Neural cell (in vitro differentiated cells): ENCODE results near the gene L1CAM. TPM values are rescaled to one million over a fixed set of nuclear protein-coding genes. Genes with fewer than 3 reads are reported as not detected.

Experiments used
- H2AFZ ChIP-seq: fragments of 200-600, 300-800 bp; sonication (generic), shearing (Covaris generic); 2 replicates; pipeline ENCODE4 v1.6.0; 2014; ENCODE audit warnings: low read depth, mild to moderate bottlenecking, antibody characterized with exemption, low read length, moderate library complexity
- H3F3A ChIP-seq: fragments of 200-600 bp; shearing (Covaris generic); 2 replicates; pipeline ENCODE4 v1.6.1; 2016; ENCODE audit warnings: mild to moderate bottlenecking, moderate library complexity, mixed read lengths, antibody characterized with exemption, low read length; ENCODE audit not compliant: insufficient read depth, poor library complexity, severe bottlenecking
- H3K27ac ChIP-seq: fragments of 200-600, 300-800 bp; sonication (generic), shearing (Covaris generic); 2 replicates; pipeline ENCODE4 v1.5.1; 2014; ENCODE audit warnings: mild to moderate bottlenecking, low read length, moderate library complexity
- H3K27me3 ChIP-seq: fragments of 300-800, 200-600 bp; sonication (generic), shearing (Covaris generic); 2 replicates; pipeline ENCODE4 v1.6.0; 2014; ENCODE audit warnings: mild to moderate bottlenecking, low read depth, low read length, moderate library complexity; ENCODE audit not compliant: insufficient read depth
- H3K36me3 ChIP-seq: fragments of 300-800, 200-600 bp; sonication (generic), shearing (Covaris generic); 2 replicates; pipeline ENCODE4 v1.5.1; 2014; ENCODE audit warnings: mild to moderate bottlenecking, antibody characterized with exemption, low read length, moderate library complexity; ENCODE audit not compliant: insufficient read depth
- H3K4me2 ChIP-seq: fragments of 300-800, 200-600 bp; sonication (generic), shearing (Covaris generic); 2 replicates; pipeline ENCODE4 v1.6.0; 2014; ENCODE audit warnings: mild to moderate bottlenecking, low read length
- H3K4me3 ChIP-seq: fragments of 300-800, 200-600 bp; sonication (generic), shearing (Covaris generic); 2 replicates; pipeline ENCODE4 v1.5.1; 2014; ENCODE audit warnings: mild to moderate bottlenecking, low read length, moderate library complexity
- H3K79me2 ChIP-seq: fragments of 200-600 bp; shearing (Covaris generic); replicated peaks from 2 replicates; pipeline ENCODE4 v1.6.0; 2014; ENCODE audit warnings: mild to moderate bottlenecking, low read length, moderate library complexity; ENCODE audit not compliant: insufficient read depth
- H3K9ac ChIP-seq: fragments of 300-800, 200-600 bp; sonication (generic), shearing (Covaris generic); 2 replicates; pipeline ENCODE4 v1.6.1; 2016; ENCODE audit warnings: mild to moderate bottlenecking, low read length, mixed read lengths
- H3K9me2 ChIP-seq: fragments of 200-600 bp; shearing (Covaris generic); 2 replicates; pipeline ENCODE4 v1.6.1; 2016; ENCODE audit warnings: mild to moderate bottlenecking, low read length, mixed read lengths; ENCODE audit not compliant: insufficient read depth
- H3K9me3 ChIP-seq: fragments of 200-600, 300-800 bp; sonication (generic), shearing (Covaris generic); 2 replicates; pipeline ENCODE4 v1.6.1; 2016; ENCODE audit warnings: mild to moderate bottlenecking, mixed run types, low read length, moderate library complexity, mixed read lengths
- H4K20me1 ChIP-seq: fragments of 200-600 bp; shearing (Covaris generic); 2 replicates; pipeline ENCODE4 v1.6.1; 2016; ENCODE audit warnings: mild to moderate bottlenecking, mixed run types; ENCODE audit not compliant: insufficient read depth
- CTCF ChIP-seq: fragments of 450-650 bp; IDR thresholded peaks from 2 replicates; pipeline ENCODE4 v1.5.1; 2014; ENCODE audit warnings: antibody characterized with exemption, mild to moderate bottlenecking, moderate library complexity; ENCODE audit not compliant: poor library complexity, severe bottlenecking
- EP300 ChIP-seq: fragments of 450-650 bp; conservative IDR thresholded peaks from 2 replicates; pipeline ENCODE4 v1.6.1; 2014; ENCODE audit warnings: antibody characterized with exemption, mild to moderate bottlenecking, moderate library complexity; ENCODE audit not compliant: poor library complexity, severe bottlenecking
- EZH2 ChIP-seq: fragments of 200-600, 300-800 bp; shearing (Covaris generic), sonication (generic); IDR thresholded peaks from 2 replicates; pipeline ENCODE4 v1.6.1; 2014; ENCODE audit warnings: antibody characterized with exemption, low read length, borderline replicate concordance, mild to moderate bottlenecking; ENCODE audit not compliant: insufficient read depth, poor library complexity, severe bottlenecking
- MXI1 ChIP-seq: fragments of 450-650 bp; conservative IDR thresholded peaks from 2 replicates; pipeline ENCODE4 v1.6.1; 2014; ENCODE audit warnings: antibody characterized with exemption, mild to moderate bottlenecking; ENCODE audit not compliant: poor library complexity, severe bottlenecking
- POLR2AphosphoS5 ChIP-seq: IDR thresholded peaks from 2 replicates; pipeline ENCODE4 v1.6.1; 2012
- RAD21 ChIP-seq: fragments of 450-650 bp; conservative IDR thresholded peaks from 2 replicates; pipeline ENCODE4 v1.6.1; 2014; ENCODE audit warnings: antibody characterized with exemption, mild to moderate bottlenecking, moderate library complexity
- REST ChIP-seq: IDR thresholded peaks from 2 replicates; pipeline ENCODE4 v1.6.1; 2012; ENCODE audit warnings: borderline replicate concordance
- SMC3 ChIP-seq: fragments of 450-650 bp; conservative IDR thresholded peaks from 2 replicates; pipeline ENCODE4 v1.6.1; 2014; ENCODE audit warnings: antibody characterized with exemption, mild to moderate bottlenecking, moderate library complexity; ENCODE audit not compliant: poor library complexity
- TAF1 ChIP-seq: IDR thresholded peaks from 2 replicates; pipeline ENCODE4 v1.6.1; 2012; ENCODE audit warnings: low read depth
- polyA plus RNA-seq: library from polyadenylated mRNA; depleted of rRNA; stranded (reverse); fragments of >200 nt; gene quantifications from 2 replicates; pipeline ENCODE4 v1.2.3, GENCODE V29; 2014

Gene L1CAM
- polyA plus RNA-seq, 1 donor from 2014 or later = 88.0 TPM

- H3K4me3 ChIP-seq = no peak overlapping the region
- no peaks in the 10 kb centered on the region for H3K36me3 ChIP-seq
- no peaks in the 10 kb centered on the region for H3K79me2 ChIP-seq
- no peak overlapping the region for H3K4me2 ChIP-seq
- H3K27ac ChIP-seq = no peak overlapping the region
- H3K9me2 ChIP-seq = no peaks in the 10 kb centered on the region
- no peaks in the 10 kb centered on the region for H3K27me3 ChIP-seq
- no peak for TF ChIP-seq TAF1
- no peak for TF ChIP-seq POLR2AphosphoS5
- TF ChIP-seq SMC3 = no peak
- TF ChIP-seq RAD21 = no peak
- TF ChIP-seq EZH2 = no peak
- no peak for TF ChIP-seq REST
- no peak for TF ChIP-seq CTCF
- TF ChIP-seq EP300 = no peak
- TF ChIP-seq MXI1 = no peak
- H4K20me1 ChIP-seq = no peaks in the 10 kb centered on the region
- H3K9ac ChIP-seq = no peak overlapping the region
- H3F3A ChIP-seq = no peaks in the 10 kb centered on the region
- no peak overlapping the region for H2AFZ ChIP-seq
- H3K9me3 ChIP-seq = no peaks in the 10 kb centered on the region
Measured at GRCh38 chrX:153857348-153857903, 28.5 kb downstream of the L1CAM start.

DNA sequence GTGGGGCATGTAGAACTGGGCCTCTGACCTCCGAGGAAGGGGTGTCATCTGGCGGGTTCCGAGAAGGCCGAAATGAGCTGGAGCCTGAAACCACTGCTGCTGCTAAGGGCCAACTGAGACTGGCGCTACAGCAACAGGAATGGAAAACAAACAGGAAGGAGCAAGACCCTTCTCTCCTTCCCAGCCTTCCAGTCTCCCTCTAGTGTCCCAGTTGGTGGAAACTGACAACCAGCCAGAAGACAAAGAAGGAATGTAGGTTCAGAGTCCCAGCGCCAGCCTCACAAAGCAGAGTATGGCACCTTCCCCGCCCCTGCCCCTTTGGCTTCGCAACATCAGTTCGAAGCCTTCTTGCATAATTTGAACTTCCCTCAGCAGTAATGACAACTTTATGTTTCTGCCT is 31.3 kb downstream of the L1CAM start:
- Histone ChIP-seq H4K20me1 (no peaks in the 10 kb centered on the region), H3K4me2 (no peak overlapping the region), H2AFZ (no peak overlapping the region), H3K9me2 (no peaks in the 10 kb centered on the region), H3K27me3 (no peaks in the 10 kb centered on the region), H3K9ac (no peak overlapping the region), H3K79me2 (no peaks in the 10 kb centered on the region), H3K9me3 (no peaks in the 10 kb centered on the region), H3K4me3 (no peak overlapping the region), H3K27ac (no peak overlapping the region), H3K36me3 (no peaks in the 10 kb centered on the region), H3F3A (no peaks in the 10 kb centered on the region)
- TF ChIP-seq RAD21 (no peak), REST (no peak), TAF1 (no peak), EP300 (no peak)
